ENCODE results near the gene FAM13C.

DNA sequence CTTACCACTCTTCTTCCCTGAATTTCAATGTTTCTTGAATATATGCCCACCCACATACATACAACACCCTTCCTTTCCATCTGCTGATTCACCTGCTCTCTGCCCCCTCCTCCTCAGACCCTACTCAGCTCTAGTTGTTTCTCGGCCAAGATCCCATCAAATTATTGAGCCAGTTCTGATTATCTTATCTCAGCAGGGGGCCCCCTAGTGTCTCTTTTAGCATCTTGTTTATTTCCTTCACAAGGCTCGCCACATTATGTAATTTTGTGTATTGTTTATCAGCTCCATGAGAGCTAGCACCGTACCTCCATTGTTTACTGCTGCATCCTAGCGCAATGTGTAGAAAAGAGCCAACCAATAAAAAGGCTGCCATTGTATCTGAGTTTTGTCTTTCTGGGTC is 71.9 kb downstream of the FAM13C start:
- TF ChIP-seq CREB1 (IDR thresholded peaks at IDR 0.05; ENCODE audit: low read depth) (no peak), ZBTB7A (IDR thresholded peaks at IDR 0.05; ENCODE audit: low read depth) (no peak), TAF1 (IDR thresholded peaks at IDR 0.05; ENCODE audit: low read depth) (no peak), TEAD4 (IDR thresholded peaks at IDR 0.05) (no peak), EP300 (IDR thresholded peaks at IDR 0.05; ENCODE audit: borderline replicate concordance) (no peak)

Data from Ishikawa (cell line).